Motor neuron (in vitro differentiated cells): ENCODE results near the gene COL23A1. TPM values are rescaled to one million over a fixed set of nuclear protein-coding genes. Genes with fewer than 3 reads are reported as not detected.

Experiments
- ATAC-seq, 8 experiments: fragments of 200-7000 bp; cut with Tn5 transposase; replicated peaks in 6 of 8; 2 replicates each; pipeline ENCODE4 v1.8.0; 2021; ENCODE audit warnings: mild to moderate bottlenecking in 8 of 8, moderate library complexity in 8 of 8
- H3K27ac ChIP-seq, 2 donors: fragments of 250-450 bp; sonication (Bioruptor Pico); 2 replicates each; pipeline ENCODE4 v1.9.0; 2021; ENCODE audit warnings: antibody characterized with exemption in 2 of 2, mild to moderate bottlenecking in 2 of 2, moderate library complexity in 1 of 2
- H3K4me1 ChIP-seq, 2 donors: fragments of 250-450 bp; sonication (Bioruptor Pico); replicated peaks in 1 of 2; 2 replicates each; pipeline ENCODE4 v1.6.1; 2021; ENCODE audit warnings: antibody characterized with exemption in 2 of 2, mild to moderate bottlenecking in 2 of 2, moderate library complexity in 1 of 2
- H3K4me3 ChIP-seq, 5 donors: fragments of 250-450 bp; sonication (Bioruptor Pico); 2 replicates each; pipeline ENCODE4 v1.9.0; 2021; ENCODE audit warnings: antibody characterized with exemption in 5 of 5, mild to moderate bottlenecking in 5 of 5, moderate library complexity in 4 of 5
- WGBS, 10 experiments: fragments of 450-650 bp; shearing (Covaris generic); methylation state at CpG; one replicate each; pipeline ENCODE4 v1.0.0; 2022; 5-methylcytosine and 5-hydroxymethylcytosine counted together
- in situ Hi-C, 9 experiments: fragments of 400-800 bp; cut with MboI; loops; one replicate each; pipeline ENCODE4 v1.15.0; 2021; ENCODE audit warnings: low sequenced_read_pairs in 9 of 9, low pct_unique_long_range_greater_than_20kb in 2 of 9; ENCODE audit not compliant: unreplicated experiment in 9 of 9
- total RNA-seq, 8 experiments: library from RNA; unstranded; fragments of 300-600 nt; gene quantifications; 2 replicates each; pipeline versions ENCODE4 v1.2.3 to v1.2.4, GENCODE V29; 2022

COL23A1 gene
- total RNA-seq, 8 experiments from 2014 or later: 0.10 to 10.8 (median 0.20) TPM

DNA sequence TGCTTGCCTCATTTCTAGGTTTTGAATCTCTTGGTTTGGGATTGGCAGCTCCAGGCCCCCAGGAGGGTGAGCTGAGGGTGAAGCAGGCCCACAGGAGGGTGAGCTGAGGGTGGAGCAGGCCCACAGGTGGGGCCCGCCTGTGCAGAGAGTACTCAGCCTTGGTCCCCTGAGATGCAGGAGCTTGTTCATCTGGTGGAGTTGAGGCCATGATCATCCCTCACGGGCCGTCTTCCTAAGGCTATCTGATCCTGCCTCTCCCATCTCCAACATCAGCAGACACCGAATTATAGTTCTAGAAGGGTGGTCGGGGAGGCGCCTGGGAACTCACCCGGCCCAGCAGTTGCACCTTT lies 225.9 kb downstream of the COL23A1 start:
- WGBS, 10 experiments: 78 to 100% (median 93%) methylated on average over 1 to 3 of the region's 7 CpGs; no CpG with 5 or more reads in 7 of the 10 experiments
- H3K4me1 ChIP-seq: peaks cover 8 to 19% of the 10 kb centered on the region in 2 donors
- H3K27ac ChIP-seq: no peak overlapping the region
- H3K4me3 ChIP-seq: no peak overlapping the region
- ATAC-seq: no peak
- in situ Hi-C loops: no loop called here

DNA sequence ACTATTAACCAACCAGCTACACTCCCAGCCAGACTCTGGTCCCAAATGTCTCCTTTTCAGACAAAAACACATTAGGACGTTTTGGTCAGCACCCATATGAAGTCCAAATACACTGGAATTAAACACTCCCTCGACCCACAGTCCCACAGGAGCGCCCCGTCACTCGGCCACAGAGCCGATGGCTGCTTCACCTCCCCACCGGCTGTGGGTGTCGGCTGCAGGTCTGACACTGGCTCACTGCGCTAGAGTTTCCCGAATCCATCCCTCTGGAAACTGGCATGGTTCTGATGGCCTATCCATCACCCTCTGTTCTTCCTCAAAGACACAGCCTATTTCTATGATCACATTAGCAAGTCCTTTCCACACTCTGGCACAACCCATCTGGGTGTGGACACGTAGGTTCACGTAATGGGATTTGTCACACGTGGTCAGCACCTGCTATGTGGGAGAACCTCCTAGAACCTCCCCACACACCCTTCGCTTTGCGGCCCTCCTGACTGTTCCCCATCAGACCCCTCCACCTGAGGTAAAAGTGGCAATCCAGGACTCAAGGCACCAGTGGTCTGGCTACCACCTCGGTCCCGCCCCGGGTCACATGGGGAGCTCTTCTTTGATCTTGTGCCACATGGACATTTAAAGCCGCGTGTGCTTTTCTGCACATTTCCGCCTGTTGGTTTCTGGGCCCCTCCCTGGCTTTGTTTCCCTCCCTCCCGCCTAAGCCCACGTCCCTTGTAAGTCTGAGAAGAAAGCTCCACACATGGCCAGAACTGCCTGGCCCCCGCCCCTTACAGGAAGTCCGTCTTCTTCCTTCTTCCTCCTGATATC lies 226.5 kb downstream of the COL23A1 start:
- peaks cover 8 to 19% of the 10 kb centered on the region in 2 donors for H3K4me1 ChIP-seq
- in situ Hi-C loops: no loop called here
- no peak overlapping the region for H3K27ac ChIP-seq
- peak in 2 of 8 experiments; percentile 20 to 52 for ATAC-seq
- WGBS, 10 experiments: 20 to 100% (median 90%) methylated on average over 1 to 9 of the region's 25 CpGs; no CpG with 5 or more reads in 3 of the 10 experiments
- no peak overlapping the region for H3K4me3 ChIP-seq

DNA sequence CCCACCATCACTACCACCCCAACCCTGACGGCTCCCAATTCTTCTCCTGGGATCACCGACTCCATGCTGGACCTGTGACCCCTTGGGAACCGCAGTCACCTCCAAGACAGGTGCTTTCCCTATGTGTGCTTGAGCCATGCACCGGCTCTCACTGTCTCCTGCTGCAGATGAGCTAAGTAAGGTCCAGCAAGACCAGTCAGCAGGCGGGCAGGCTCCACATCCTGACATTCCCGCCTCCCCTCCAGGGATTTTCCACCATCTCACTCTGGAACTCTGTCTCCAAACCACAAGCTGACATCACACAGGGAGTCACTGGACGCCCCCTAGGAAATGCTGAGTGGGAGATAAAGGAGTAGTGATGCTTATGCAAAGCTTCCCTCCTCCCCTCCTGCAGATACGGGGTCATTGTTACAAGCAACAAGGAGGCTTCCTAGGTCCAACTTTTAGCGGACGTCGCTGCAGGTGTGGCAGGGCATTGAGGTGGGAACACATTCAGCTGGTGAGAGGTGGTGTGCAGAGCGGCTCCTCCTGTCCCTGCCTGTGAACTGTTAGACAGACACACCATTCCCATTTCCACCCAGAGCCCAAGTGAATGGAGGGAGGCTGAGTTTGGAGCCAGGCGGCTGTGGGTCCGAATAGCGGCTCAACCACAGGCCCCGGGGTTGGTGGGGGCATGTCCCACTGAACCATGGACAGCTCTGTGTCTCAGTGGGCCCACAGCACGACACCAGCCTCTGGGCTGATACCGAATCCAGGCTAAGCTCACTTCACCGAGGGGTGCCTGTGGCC lies 228.3 kb downstream of the COL23A1 start:
- ATAC-seq: peak in 1 of 8 experiments; percentile 18
- Histone ChIP-seq H3K27ac (no peak overlapping the region), H3K4me1 (peaks cover 14 to 19% of the 10 kb centered on the region in 2 donors), H3K4me3 (no peak overlapping the region)
- WGBS, 10 experiments: 60 to 100% (median 80%) methylated on average over 1 to 2 of the region's 19 CpGs; no CpG with 5 or more reads in 5 of the 10 experiments
- in situ Hi-C loops: no loop called here

DNA sequence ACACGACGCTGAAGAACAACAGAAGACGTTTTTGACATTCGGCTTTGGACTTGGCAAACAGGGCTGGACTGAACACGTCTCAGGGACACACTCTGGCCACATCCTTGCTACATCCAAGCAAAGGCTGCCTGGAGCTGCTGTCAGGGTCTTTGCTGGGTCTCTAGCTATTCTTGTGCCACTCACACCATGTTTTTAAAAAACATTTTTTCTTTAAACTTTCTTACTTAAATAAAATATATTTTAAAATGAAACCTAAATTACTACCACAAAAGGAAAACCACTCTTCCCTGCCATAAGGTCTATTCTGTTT lies 229.3 kb downstream of the COL23A1 start:
- WGBS, 10 experiments: 0 to 90% (median 60%) methylated on average over 1 to 5 of the region's 5 CpGs; no CpG with 5 or more reads in 3 of the 10 experiments
- Histone ChIP-seq H3K4me3 (no peak overlapping the region), H3K4me1 (peaks cover 20 to 27% of the 10 kb centered on the region in 2 donors), H3K27ac (no peak overlapping the region)
- in situ Hi-C loops: no loop called here
- ATAC-seq: no peak

DNA sequence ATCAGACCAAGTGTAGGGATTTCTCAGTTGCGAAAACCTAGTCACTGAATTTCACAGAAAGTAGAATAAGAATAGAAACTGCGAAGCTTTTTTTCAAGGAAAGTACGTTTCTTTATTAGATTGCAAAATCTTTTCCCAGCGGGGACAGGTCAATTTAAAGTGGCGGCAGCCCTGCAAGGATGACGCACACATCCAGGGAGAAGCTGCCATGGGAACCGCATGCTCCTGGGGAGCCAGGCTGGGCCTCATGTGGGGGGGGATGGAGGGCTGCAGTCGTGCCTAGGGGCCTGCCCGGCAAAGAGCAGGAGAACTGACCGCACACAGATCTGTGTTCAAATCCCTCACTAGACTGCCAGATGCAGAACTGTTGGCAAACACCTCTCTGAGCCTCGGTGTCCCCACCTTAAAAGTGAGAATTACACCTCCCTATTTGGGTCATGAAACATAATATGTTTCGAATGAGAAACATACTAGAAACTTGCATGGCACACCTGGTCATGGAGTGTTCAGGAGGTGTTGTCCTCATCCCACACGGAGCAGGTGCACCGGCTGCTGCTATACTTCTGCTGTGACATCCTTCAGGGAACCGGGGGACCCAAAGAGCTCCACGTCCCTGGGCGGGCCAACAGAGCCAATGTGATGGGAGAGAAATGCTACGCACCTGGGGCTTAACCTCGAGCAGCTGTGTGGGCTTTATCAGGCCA lies 229.8 kb downstream of the COL23A1 start:
- ATAC-seq: peak in 5 of 8 experiments; percentile 67 to 82 (median 78)
- Histone ChIP-seq H3K4me3 (no peak overlapping the region), H3K27ac (no peak overlapping the region), H3K4me1 (peaks cover 20 to 27% of the 10 kb centered on the region in 2 donors)
- in situ Hi-C loops: no loop called here
- WGBS, 10 experiments: 11 to 90% (median 66%) methylated on average over 1 to 7 of the region's 19 CpGs; no CpG with 5 or more reads in 2 of the 10 experiments

DNA sequence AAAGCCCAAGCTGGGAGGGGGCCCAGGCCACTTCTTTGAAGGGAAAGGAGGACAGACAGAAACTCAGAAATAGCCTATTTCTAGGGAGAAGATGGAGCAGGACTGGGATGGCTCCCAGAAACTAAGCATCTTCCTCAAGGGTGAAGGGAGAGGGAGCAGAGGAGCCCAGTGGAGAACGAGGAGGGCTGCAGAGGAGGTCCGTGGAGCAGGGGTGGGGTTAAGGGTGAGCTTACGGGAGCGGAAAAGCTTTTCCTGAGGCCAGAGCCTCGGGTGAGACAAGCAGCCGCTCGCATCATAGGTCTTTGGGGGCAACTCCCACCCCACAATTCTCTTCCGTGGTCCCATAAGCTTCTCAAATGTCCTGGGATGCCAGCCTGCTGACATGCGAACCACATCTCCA lies 230.5 kb downstream of the COL23A1 start:
- WGBS, 10 experiments: 0 to 70% (median 40%) methylated on average over 1 to 6 of the region's 9 CpGs; no CpG with 5 or more reads in 3 of the 10 experiments
- peaks cover 20 to 24% of the 10 kb centered on the region in 2 donors for H3K4me1 ChIP-seq
- no peak overlapping the region for H3K27ac ChIP-seq
- in situ Hi-C loops: no loop called here
- H3K4me3 ChIP-seq: no peak overlapping the region
- peak in 3 of 8 experiments; percentile 21 to 40 (median 35) for ATAC-seq

DNA sequence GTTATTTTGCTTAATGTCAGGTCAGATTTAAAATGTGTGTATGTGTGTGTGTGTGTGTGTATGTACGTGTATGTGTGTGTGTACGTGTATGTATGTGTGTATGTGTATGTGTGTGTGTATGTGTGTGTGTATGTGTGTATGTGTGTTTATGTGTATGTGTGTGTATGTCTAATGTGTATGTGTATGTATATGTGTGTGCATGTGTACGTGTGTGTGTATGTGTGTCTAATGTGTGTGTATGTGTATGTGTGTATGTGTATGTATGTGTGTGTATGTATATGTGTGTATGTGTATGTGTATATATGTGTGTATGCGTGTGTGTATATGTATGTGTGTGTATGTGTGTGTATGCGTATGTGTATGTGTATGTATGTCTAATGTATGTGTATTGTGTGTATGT lies 232.5 kb downstream of the COL23A1 start:
- H3K27ac ChIP-seq: no peak overlapping the region
- ATAC-seq: no peak
- 17 to 100% (median 75%) methylated on average over 2 to 4 of the region's 5 CpGs; no CpG with 5 or more reads in 5 of the 10 experiments for WGBS, 10 experiments
- peaks cover 20 to 23% of the 10 kb centered on the region in 2 donors for H3K4me1 ChIP-seq
- H3K4me3 ChIP-seq: no peak overlapping the region
- in situ Hi-C loops: no loop called here

DNA sequence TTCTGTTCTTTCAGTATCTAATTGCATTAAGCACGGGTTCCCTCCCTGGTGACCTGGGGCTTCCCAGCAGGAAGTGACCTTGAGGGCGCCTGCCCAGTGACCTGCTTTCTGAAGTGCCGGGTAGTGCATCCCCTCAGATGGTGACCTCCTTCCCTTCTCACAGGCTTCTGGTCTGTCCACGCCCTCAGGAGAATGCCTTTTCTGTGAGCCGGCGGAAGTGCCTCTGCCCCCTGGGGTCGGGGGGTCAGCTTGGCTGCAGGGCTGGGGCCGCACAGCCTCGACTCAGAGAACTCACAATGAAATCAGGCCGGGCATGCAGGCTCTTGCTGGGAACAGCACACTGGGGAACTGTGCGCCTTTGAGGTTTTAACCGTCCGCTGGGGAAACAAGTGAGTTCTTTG lies 233.1 kb downstream of the COL23A1 start:
- Histone ChIP-seq H3K27ac (no peak overlapping the region), H3K4me1 (peaks cover 20 to 23% of the 10 kb centered on the region in 2 donors), H3K4me3 (no peak overlapping the region)
- WGBS, 10 experiments: 0 to 67% (median 21%) methylated on average over 1 to 7 of the region's 13 CpGs; no CpG with 5 or more reads in 4 of the 10 experiments
- in situ Hi-C loops: no loop called here
- ATAC-seq: peak in 3 of 8 experiments; percentile 12 to 22 (median 17)

DNA sequence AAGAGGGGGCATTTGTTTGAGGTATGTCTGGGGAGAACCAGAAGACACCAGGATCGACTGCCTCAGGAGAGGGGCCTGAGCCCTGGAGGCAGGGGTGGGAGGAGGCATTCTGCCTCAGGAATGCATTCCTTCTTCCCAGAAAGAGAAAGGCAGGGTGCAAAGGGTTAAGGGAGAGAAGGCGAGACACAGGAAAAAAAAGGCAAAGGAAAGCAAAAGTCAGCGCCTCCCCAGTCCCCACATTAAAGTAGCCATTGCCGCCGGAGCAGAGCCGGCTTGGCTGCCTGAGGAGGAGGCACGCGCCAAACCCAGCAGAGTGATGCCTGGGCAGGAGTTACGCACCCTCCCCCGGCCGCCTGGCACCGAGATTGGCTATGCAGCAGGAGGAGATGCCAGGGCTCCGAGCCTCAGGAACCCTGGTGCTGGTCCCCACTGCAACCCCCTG lies 233.7 kb downstream of the COL23A1 start:
- in situ Hi-C loops: no loop called here
- peaks cover 20 to 25% of the 10 kb centered on the region in 2 donors for H3K4me1 ChIP-seq
- ATAC-seq: peak in 6 of 8 experiments; percentile 28 to 63 (median 40)
- WGBS, 10 experiments: 0 to 23% (median 5%) methylated on average over 1 to 7 of the region's 13 CpGs; no CpG with 5 or more reads in 2 of the 10 experiments
- H3K4me3 ChIP-seq: no peak overlapping the region
- no peak overlapping the region for H3K27ac ChIP-seq

DNA sequence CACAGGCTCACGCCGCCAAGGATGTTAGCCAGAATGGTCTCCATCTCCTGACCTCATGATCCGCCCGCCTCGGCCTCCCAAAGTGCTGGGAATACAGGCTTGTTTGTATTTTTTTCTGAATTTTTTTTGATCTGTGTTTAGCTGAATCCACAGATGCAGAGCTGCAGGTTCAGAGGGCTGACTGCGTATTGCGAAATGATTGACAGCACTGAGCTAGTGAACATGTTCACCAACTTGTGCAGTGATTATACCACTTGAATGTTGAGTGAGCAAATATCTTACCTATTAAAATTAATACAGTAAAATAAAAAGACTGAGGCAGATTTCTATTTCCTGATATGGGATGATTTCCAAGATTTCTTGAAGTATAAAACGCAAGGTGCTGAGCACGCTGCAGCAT lies 234.5 kb downstream of the COL23A1 start:
- H3K4me1 ChIP-seq: peaks cover 20 to 30% of the 10 kb centered on the region in 2 donors
- no peak for ATAC-seq
- WGBS, 10 experiments: 8 to 100% (median 97%) methylated on average over 1 to 7 of the region's 9 CpGs; no CpG with 5 or more reads in 2 of the 10 experiments
- H3K4me3 ChIP-seq: no peak overlapping the region
- no peak overlapping the region for H3K27ac ChIP-seq
- in situ Hi-C loops: no loop called here

GRCh38 chr5:178353461-178353860 lies 236.7 kb downstream of the COL23A1 start:
- no peak for ATAC-seq
- H3K27ac ChIP-seq: no peak overlapping the region
- 24 to 99% (median 79%) methylated on average over 2 to 9 of the region's 9 CpGs; no CpG with 5 or more reads in 1 of the 10 experiments for WGBS, 10 experiments
- in situ Hi-C loops: no loop called here
- no peak overlapping the region for H3K4me3 ChIP-seq
- peaks cover 15 to 23% of the 10 kb centered on the region in 2 donors for H3K4me1 ChIP-seq

- ATAC-seq: no peak
- H3K4me3 ChIP-seq: no peak overlapping the region
- H3K27ac ChIP-seq: no peak overlapping the region
- in situ Hi-C loops: no loop called here
- WGBS, 10 experiments: 51 to 100% (median 94%) methylated on average over 1 to 6 of the region's 8 CpGs; no CpG with 5 or more reads in 2 of the 10 experiments
- peaks cover 10 to 19% of the 10 kb centered on the region in 2 donors for H3K4me1 ChIP-seq
Measured at GRCh38 chr5:178352035-178352349, 238.2 kb downstream of the COL23A1 start.
